ENCODE data around the gene DDX1.

The DDX1 gene

DNA sequence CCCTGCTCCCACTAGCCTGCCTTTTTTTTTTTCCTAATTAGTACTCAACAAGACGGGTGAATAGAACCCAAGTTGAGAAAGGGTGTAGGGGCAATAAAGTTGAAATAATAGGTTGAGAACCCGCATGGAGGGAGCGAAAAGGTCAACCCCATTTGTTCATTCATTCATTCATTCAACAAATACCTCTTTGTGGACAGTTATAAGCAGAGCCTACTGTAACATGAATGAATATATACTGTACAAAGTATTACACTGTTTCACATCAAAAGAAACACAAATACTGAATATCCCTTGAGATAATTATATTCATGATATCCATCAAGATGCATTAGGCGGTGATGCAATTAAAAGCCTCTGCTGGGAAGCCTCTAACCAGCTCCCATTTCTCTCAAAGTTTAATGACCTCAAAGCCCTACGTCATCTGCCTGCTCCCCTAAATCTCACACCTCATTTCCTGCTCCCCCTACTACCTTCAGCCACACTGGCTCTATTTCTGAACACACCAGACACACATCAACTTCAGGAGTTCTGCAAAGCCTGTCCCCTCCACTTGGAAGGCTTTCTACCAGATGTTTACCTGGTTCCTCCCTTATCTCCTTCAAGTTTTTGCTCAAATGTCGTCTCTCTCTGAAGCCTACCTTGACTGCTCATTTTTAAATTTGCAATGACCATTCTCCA, 29.2 kb upstream of the DDX1 start:
- no peak for DNase-seq (ENCODE audit: low read depth in 2 of 2)

DNA sequence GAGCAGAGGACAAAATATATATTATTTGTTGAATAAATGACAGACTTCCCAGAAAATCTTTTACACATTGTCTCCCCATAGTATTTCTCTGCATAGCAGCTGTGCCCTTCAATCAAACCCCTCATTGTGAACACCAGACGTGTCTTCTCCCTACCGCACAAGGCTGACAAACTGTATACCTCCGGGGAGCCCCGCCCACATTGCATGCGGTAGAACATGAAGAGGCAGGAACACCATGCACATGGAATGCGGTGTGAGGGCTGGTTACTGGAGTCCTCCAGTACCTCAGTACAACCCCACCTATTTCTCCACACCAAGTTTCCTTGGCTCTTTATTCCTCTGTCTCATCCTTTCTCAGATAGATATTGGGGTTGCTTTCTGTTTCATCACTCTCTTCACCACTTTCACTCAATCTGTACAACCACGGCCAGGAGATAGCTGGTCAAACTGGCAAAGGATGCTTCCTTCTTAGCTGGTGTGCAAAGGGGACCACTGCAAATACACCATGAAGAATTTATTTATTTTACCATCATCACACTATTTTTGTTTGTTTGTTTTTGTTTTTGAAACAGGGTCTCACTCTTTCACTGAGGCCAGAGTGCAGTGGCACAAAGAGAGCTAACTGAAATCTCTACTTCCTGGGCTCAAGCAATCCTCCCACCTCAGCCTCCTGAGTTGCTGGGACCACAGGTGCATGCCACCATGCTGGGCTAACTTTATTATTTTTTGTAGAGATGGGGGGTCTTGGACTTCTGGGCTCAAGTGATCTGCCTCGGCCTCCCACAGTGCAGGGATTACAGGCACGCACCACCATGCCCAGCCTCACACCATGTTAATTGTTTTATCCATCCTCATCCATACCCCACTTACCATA, 28.2 kb upstream of the DDX1 start:
- DNase-seq (ENCODE audit: low read depth in 2 of 2), result no peak

- no peak for DNase-seq (ENCODE audit: low read depth in 2 of 2)
Measured at GRCh38 chr2:15565392-15565791, 26.3 kb upstream of the DDX1 start.

DNA sequence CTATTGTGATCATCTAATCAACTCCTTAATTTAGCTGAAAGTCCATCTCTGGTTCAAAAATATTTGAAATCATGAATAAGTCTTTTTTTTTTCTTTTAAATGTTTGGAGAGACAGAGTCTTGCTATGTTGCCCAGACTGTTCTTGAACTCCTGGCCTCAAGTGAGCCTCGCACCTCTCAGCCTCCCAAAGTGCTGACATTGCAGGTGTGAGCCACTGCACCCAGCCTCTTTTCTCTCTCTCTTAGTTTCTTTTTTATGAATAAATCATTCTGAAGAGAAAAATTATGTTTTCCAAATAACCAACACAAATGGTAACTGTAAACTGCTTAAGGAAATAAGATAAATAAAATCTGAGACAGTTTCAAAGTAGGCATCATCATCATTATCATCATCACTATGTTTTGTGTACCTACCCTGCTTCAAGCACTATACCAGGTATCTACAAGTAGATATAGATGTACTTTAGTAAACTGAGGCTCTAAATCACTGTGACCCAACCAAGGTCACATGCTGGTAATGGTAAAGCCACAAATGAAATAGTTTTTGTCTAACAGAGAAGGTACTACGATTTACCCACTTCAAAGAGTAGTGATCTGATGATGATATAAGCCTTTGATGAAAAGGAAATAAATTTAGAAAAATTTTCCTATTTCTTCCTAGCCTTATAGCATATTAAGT, 25.5 kb upstream of the DDX1 start:
- no peak for DNase-seq (ENCODE audit: low read depth in 2 of 2)

GRCh38 chr2:15566912-15567311, 24.8 kb upstream of the DDX1 start:
- DNase-seq (ENCODE audit: low read depth in 2 of 2), result no peak

DNA sequence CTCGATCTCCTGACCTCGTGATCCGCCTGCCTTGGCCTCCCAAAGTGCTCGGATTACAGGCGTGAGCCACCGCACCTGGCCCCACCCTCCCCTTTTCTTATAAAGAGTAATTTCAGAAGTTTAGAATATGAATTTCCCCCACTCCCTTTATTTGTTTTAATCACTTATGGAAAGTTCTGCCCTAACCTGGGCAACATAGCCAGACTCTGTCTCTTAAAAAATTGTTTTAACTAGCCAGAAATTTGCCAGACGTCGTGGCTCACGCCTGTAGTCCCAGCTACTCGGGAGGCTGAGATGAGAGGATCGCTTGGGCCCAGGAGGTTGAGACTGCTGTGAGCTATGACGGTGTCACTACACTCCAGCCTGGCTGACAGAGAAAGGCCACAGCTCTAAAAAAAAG, 22.8 kb upstream of the DDX1 start:
- DNase-seq (ENCODE audit: low read depth in 2 of 2), result no peak

DNA sequence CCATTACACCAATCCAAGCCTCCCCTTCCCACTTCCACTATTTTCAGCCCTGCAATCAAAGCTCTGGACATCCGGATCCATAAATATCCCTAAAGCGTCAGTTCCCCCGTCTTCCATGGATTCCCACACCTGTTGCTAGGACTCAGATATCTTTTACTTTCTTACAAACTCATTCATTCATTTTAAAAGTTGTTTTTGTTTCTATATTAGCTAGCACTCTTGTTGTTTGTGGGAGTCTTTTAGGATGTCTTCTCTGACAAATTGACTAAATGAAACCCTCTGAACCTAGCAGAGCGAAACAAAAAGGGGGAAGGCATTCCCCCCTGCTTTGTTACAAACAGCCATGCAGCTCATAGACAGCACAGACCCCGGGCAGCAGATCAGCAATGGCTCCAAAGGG, 21.6 kb upstream of the DDX1 start:
- no peak for DNase-seq (ENCODE audit: low read depth in 2 of 2)

GRCh38 chr2:15571729-15572128, 19.9 kb upstream of the DDX1 start:
- DNase-seq (ENCODE audit: low read depth in 2 of 2), result no peak

- peak; percentile 73 for DNase-seq (ENCODE audit: low read depth in 2 of 2)
Measured at GRCh38 chr2:15577071-15577735, 14.5 kb upstream of the DDX1 start.

- no peak for DNase-seq (ENCODE audit: low read depth in 2 of 2)
Measured at GRCh38 chr2:15579641-15580040, 12.0 kb upstream of the DDX1 start.

- no peak for DNase-seq (ENCODE audit: low read depth in 2 of 2)
Measured at GRCh38 chr2:15580451-15580850, 11.2 kb upstream of the DDX1 start.

DNA sequence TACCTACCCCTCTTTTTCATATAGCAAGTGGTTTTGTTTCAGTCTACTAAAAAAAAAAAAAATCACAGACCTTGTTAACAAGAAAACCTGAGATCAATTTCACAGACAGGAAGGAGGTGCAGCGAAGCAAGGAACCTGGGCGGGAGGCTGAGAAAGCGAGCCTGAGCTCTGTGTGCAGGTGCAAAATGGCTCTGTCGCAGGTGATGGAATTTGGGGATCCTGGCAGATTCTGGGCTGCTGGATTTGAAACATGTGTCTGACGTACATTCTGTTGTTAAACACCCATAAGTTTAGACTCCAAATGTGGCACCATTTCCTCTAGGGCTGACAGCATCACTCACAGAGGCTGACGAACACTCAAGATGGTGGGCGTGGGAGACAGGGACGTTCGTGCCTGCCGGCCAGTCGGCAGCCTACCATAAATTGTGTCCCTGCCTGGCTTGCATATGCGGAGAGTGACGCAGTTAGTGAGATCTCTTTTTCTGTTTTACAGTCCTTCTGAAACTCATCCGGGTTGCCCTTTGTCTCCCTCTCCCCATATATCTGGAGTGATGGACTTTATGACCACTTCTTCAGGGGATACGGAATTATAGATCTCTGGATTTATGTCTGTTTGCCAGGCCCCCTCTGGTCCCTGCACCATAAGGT, 8.8 kb upstream of the DDX1 start:
- no peak for DNase-seq (ENCODE audit: low read depth in 2 of 2)

DNA sequence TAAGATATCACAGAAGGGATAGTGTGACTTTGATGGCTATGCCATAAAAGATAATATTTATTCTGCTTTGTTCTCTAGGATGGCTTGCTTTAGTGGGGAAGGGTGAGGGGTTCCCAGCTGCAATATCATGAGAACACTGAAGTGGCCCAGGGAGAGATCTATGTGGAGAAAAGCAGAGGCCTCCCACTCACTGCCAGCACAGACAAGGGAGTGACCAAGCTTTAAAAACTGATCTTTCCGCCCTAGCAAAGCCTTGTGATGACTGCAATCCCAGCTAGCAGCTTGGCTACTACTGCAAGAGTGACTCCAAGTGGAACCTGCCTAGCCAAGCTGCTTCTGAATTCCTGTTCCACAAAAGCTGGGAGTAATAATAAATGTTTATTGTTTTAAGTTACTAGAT, 7.8 kb upstream of the DDX1 start:
- DNase-seq (ENCODE audit: low read depth in 2 of 2), result no peak

- DNase-seq (ENCODE audit: low read depth in 2 of 2), result no peak
Measured at GRCh38 chr2:15584316-15584715, 7.4 kb upstream of the DDX1 start.

GRCh38 chr2:15584767-15585469, 6.8 kb upstream of the DDX1 start:
- DNase-seq (ENCODE audit: low read depth in 2 of 2), result no peak

DNA sequence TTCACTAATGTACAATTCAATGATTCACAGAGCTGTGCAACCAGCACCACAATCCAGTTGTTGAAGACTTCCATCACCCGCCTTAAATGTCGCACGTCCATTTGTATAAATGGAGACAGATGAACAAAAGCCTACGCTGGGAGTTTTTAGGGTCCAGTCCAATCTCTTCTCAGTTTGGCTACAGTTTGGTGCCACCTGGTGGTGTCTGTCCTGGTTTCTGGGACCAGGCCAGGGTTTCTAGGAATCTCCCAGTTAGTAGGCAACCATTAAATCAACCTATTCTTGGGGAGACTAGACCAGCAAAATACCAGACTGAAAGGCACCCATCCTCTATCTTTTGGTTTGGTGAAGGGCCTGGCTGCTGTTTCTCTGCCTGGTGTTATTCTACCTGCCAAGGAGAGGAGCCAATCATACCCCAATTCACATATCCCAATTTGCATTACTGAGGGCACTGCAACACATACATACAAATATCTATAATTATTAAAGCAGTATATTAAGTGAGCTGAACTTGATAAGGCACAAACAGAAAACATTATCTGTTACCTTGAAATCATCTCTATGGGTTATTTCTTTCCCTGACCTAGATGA, 3.2 kb upstream of the DDX1 start:
- no peak for DNase-seq (ENCODE audit: low read depth in 2 of 2)

DNA sequence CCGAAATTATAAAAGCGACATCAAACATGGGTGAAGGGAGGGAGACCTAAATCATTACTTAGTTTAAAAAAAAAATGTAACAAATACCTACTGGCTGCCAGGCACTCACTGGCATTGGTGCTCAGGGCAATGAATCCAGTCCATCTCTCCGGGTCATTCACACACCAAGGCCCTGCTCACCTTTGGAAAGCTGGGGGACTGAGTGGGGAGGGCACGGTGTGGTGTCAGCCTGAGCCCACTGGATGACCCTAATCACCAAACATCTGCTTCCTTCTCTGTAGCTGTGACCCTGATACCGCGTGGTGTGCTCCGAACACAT, 336 bp upstream of the DDX1 start:
- no peak for DNase-seq (ENCODE audit: low read depth in 2 of 2)

- DNase-seq (ENCODE audit: low read depth in 2 of 2), result no peak
Measured at GRCh38 chr2:15593327-15593705, 1.6 kb downstream of the DDX1 start.

GRCh38 chr2:15594291-15595256, 2.9 kb downstream of the DDX1 start:
- DNase-seq (ENCODE audit: low read depth in 2 of 2), result no peak
